Natural killer cell (primary cell): ENCODE measurements around the gene BDKRB2. TPM values are rescaled to one million over a fixed set of nuclear protein-coding genes. Genes with fewer than 3 reads are reported as not detected.

Source experiments
- ATAC-seq, 3 donors: fragments of 150-1000 bp in 2 of 3; fragments of 200-7000 bp in 1 of 3; cut with Tn5 transposase; 1 replicate in 1 of 3; 2 replicates in 2 of 3; pipeline ENCODE4 v1.10.0; 2021; ENCODE audit warnings: mild to moderate bottlenecking in 2 of 3, moderate library complexity in 2 of 3
- DNase-seq, 2 donors: peaks; one replicate each; pipeline versions ENCODE4 v3.0.0 to v3.0.0-alpha.2; 2013 to 2021; ENCODE audit warnings: mixed read lengths in 1 of 2
- H3K27ac ChIP-seq: one replicate; pipeline ENCODE4 v1.5.1; 2013; ENCODE audit warnings: mild to moderate bottlenecking, low read length
- H3K27me3 ChIP-seq: one replicate; pipeline ENCODE4 v1.6.1; 2013; ENCODE audit warnings: low read length; ENCODE audit not compliant: control insufficient read depth, insufficient read depth
- H3K36me3 ChIP-seq: one replicate; pipeline ENCODE4 v1.6.1; 2013; ENCODE audit warnings: low read length; ENCODE audit not compliant: control insufficient read depth, insufficient read depth
- H3K4me1 ChIP-seq: one replicate; pipeline ENCODE4 v1.6.1; 2013; ENCODE audit warnings: low read length; ENCODE audit not compliant: control insufficient read depth, insufficient read depth
- H3K4me3 ChIP-seq: one replicate; pipeline ENCODE4 v1.5.1; 2013; ENCODE audit warnings: low read length
- H3K9me3 ChIP-seq: one replicate; pipeline ENCODE4 v1.6.1; 2013; ENCODE audit warnings: low read length; ENCODE audit not compliant: control insufficient read depth, insufficient read depth
- H3K27ac Mint-ChIP-seq, 2 donors: one replicate each; pipeline ENCODE4 v1.8.0; 2022; ENCODE audit warnings: mild to moderate bottlenecking in 2 of 2, mixed read lengths in 2 of 2, moderate library complexity in 1 of 2
- H3K27me3 Mint-ChIP-seq, 2 donors: one replicate each; pipeline ENCODE4 v1.8.0; 2022; ENCODE audit warnings: low read depth in 2 of 2, mixed read lengths in 2 of 2
- H3K36me3 Mint-ChIP-seq: one replicate; pipeline ENCODE4 v1.8.0; 2022; ENCODE audit warnings: mixed read lengths
- H3K4me1 Mint-ChIP-seq, 2 donors: one replicate each; pipeline ENCODE4 v1.8.0; 2022; ENCODE audit warnings: mixed read lengths in 2 of 2
- H3K4me3 Mint-ChIP-seq: one replicate; pipeline ENCODE4 v1.8.0; 2022; ENCODE audit warnings: mild to moderate bottlenecking, moderate library complexity, mixed read lengths
- H3K9me3 Mint-ChIP-seq, 2 donors: one replicate each; pipeline ENCODE4 v1.8.0; 2022; ENCODE audit warnings: mixed read lengths in 2 of 2
- CTCF ChIP-seq: fragments of 200-600 bp; IDR thresholded peaks from one replicate; pipeline ENCODE4 v1.8.0; 2022; ENCODE audit warnings: antibody characterized with exemption
- WGBS: methylation state at CpG from one replicate; pipeline ENCODE4 v1.1.7; 2013; ENCODE audit warnings: missing lambda C conversion rate; ENCODE audit not compliant: insufficient coverage; 5-methylcytosine and 5-hydroxymethylcytosine counted together
- intact Hi-C: fragments of 100-400 bp; cut with micrococcal nuclease; formaldehyde crosslinking; loops from one replicate; pipeline ENCODE4 v1.14.2; 2022
- total RNA-seq, 4 donors: library from RNA; stranded (reverse); fragments of 120-200 nt in 1 of 4; gene quantifications; one replicate each; pipeline versions ENCODE4 v1.2.3 to v1.2.4, GENCODE V29; 2013 to 2022

Gene BDKRB2
- total RNA-seq, 3 donors from 2014 or later (not counting 1 experiment from before 2014, with no cell fraction given): not detected

GRCh38 chr14:96194262-96194656 lies 10.4 kb upstream of the BDKRB2 start:
- DNase-seq (no peak), ATAC-seq (no peak)
- Histone ChIP-seq H3K27me3 (no peaks in the 10 kb centered on the region), H3K27ac (no peak overlapping the region), H3K9me3 (no peaks in the 10 kb centered on the region), H3K36me3 (no peaks in the 10 kb centered on the region), H3K4me1 (no peaks in the 10 kb centered on the region), H3K4me3 (no peak overlapping the region)
- no peak for TF ChIP-seq CTCF
- Mint-ChIP-seq H3K9me3 (no peaks in the 10 kb centered on the region), H3K36me3 (no peaks in the 10 kb centered on the region), H3K27ac (no peak overlapping the region), H3K4me1 (peaks cover 0 to 5% of the 10 kb centered on the region in 2 donors), H3K4me3 (no peak overlapping the region), H3K27me3 (peaks cover 16 to 18% of the 10 kb centered on the region in 2 donors)
- WGBS: 73% methylated on average over 10 of the region's 10 CpGs
- intact Hi-C loops: no loop called here

- TF ChIP-seq CTCF: no peak
- intact Hi-C loops: no loop called here
- H3K27me3 Mint-ChIP-seq: peaks cover 12 to 13% of the 10 kb centered on the region in 2 donors
- no peak for DNase-seq
- no peak overlapping the region for H3K4me3 ChIP-seq
- H3K4me1 ChIP-seq: no peaks in the 10 kb centered on the region
- 57% methylated on average over 11 of the region's 11 CpGs for WGBS
- no peaks in the 10 kb centered on the region for H3K36me3 ChIP-seq
- H3K27ac ChIP-seq: no peak overlapping the region
- H3K36me3 Mint-ChIP-seq: no peaks in the 10 kb centered on the region
- H3K4me1 Mint-ChIP-seq: peaks cover 0 to 5% of the 10 kb centered on the region in 2 donors
- H3K4me3 Mint-ChIP-seq: no peak overlapping the region
- ATAC-seq: no peak
- no peak overlapping the region for H3K27ac Mint-ChIP-seq
- no peaks in the 10 kb centered on the region for H3K9me3 Mint-ChIP-seq
- no peaks in the 10 kb centered on the region for H3K9me3 ChIP-seq
- H3K27me3 ChIP-seq: no peaks in the 10 kb centered on the region
These were observed 9.8 kb upstream of the BDKRB2 start for GRCh38 chr14:96194657-96195431.

GRCh38 chr14:96195441-96196081 lies 9.1 kb upstream of the BDKRB2 start:
- Mint-ChIP-seq H3K36me3 (no peaks in the 10 kb centered on the region), H3K4me1 (peaks cover 0 to 5% of the 10 kb centered on the region in 2 donors), H3K4me3 (no peak overlapping the region), H3K27me3 (peaks cover 10% of the 10 kb centered on the region in 2 donors), H3K9me3 (no peaks in the 10 kb centered on the region), H3K27ac (no peak overlapping the region)
- Histone ChIP-seq H3K9me3 (no peaks in the 10 kb centered on the region), H3K36me3 (no peaks in the 10 kb centered on the region), H3K4me3 (no peak overlapping the region), H3K4me1 (no peaks in the 10 kb centered on the region), H3K27me3 (no peaks in the 10 kb centered on the region), H3K27ac (no peak overlapping the region)
- no peak for ATAC-seq
- WGBS: 70% methylated on average over 8 of the region's 8 CpGs
- intact Hi-C loops: no loop called here
- DNase-seq: no peak
- TF ChIP-seq CTCF: no peak
